Adrenal gland (tissue), 12 donors: ENCODE measurements around the gene WWP2. TPM values are rescaled to one million over a fixed set of nuclear protein-coding genes. Genes with fewer than 3 reads are reported as not detected.

Source experiments
- DNase-seq, 7 donors: peaks; one replicate each; pipeline ENCODE4 v3.0.0-alpha.2; 2019 to 2020
- H3K27ac ChIP-seq, 5 donors: fragments of 200-600 bp; sonication (generic) in 4 of 5; 1 replicate in 3 of 5; 2 replicates in 2 of 5; pipeline versions ENCODE4 v1.5.1 to v1.8.0; 2016 to 2020; ENCODE audit warnings: mild to moderate bottlenecking in 1 of 5
- H3K27me3 ChIP-seq: fragments of 200-600 bp; 2 replicates; pipeline ENCODE4 v1.8.0; 2021
- H3K36me3 ChIP-seq, 2 donors: fragments of 200-600 bp; replicated peaks in 1 of 2; 1 replicate in 1 of 2; 2 replicates in 1 of 2; pipeline versions ENCODE4 v1.5.1 to v1.8.0; 2018 to 2022
- H3K4me1 ChIP-seq, 2 donors: fragments of 200-600 bp; replicated peaks in 1 of 2; 1 replicate in 1 of 2; 2 replicates in 1 of 2; pipeline versions ENCODE4 v1.5.1 to v1.8.0; 2018 to 2021
- H3K4me3 ChIP-seq, 4 donors: fragments of 200-600 bp; sonication (generic) in 3 of 4; one replicate each; pipeline ENCODE4 v1.5.1; 2016 to 2018
- H3K9me3 ChIP-seq, 3 donors: fragments of 200-600 bp; sonication (generic) in 1 of 3; replicated peaks in 1 of 3; 1 replicate in 2 of 3; 2 replicates in 1 of 3; pipeline versions ENCODE4 v1.5.1 to v1.8.0; 2016 to 2021
- CTCF ChIP-seq, 6 experiments: fragments of 450-650 bp in 4 of 6; fragments of 200-600 bp in 2 of 6; sonication (generic) in 1 of 6; IDR thresholded peaks; 1 replicate in 5 of 6; 2 replicates in 1 of 6; pipeline versions ENCODE4 v1.5.1 to v1.8.0; 2016 to 2021; ENCODE audit warnings: antibody characterized with exemption in 6 of 6, mild to moderate bottlenecking in 2 of 6, moderate library complexity in 1 of 6
- POLR2A ChIP-seq, 2 donors: fragments of 450-650 bp; IDR thresholded peaks; one replicate each; pipeline ENCODE4 v1.6.1; 2017; ENCODE audit warnings: antibody characterized with exemption in 2 of 2, mild to moderate bottlenecking in 2 of 2, moderate library complexity in 1 of 2
- WGBS, 4 donors: extraction: QIAGEN DNeasy Blood & Tissue Kit in 2 of 4; methylation state at CpG; one replicate each; pipeline versions ENCODE4 v1.1.5 to v1.1.7; 2013 to 2017; 5-methylcytosine and 5-hydroxymethylcytosine counted together
- intact Hi-C, 2 donors: fragments of 100-400 bp; cut with DNase I; formaldehyde crosslinking; loops; one replicate each; pipeline versions ENCODE4 v1.14.1 to v1.15.0; 2022 to 2023
- polyA plus RNA-seq, 3 donors: library from polyadenylated mRNA; stranded (reverse); fragments of 200-250 nt in 2 of 3; fragments of 350-450 nt in 1 of 3; fragmentation: Illumina TruSeq in 1 of 3; extraction: RNeasy Lipid Tissue Mini Kit (QIAGEN cat#74804) in 1 of 3; gene quantifications; one replicate each; pipeline ENCODE4 v1.2.3, GENCODE V29; 2013 to 2014
- total RNA-seq, 9 donors: library from RNA; depleted of rRNA in 4 of 9; stranded (reverse); fragments of >200 nt in 4 of 9; fragments of 120-200 nt in 1 of 9; fragmentation: NEBNext Ultra II Directional in 1 of 9; extraction: Animal tissue kit (Norgen Biotek cat#: 25700) in 1 of 9; gene quantifications; one replicate each; pipeline versions ENCODE4 v1.1.0 to v1.2.4, GENCODE V29; 2013 to 2023
- donor health status: healthy with polysubstance abuse.
- donor health status: Bipolar disorder and iron deficiency.
- donor health status: DM: yes; HTN: yes; CAD: no.
- donor health status: DM: no; HTN: no; CAD: no.
- donor health status: DM: no; HTN: no; CAD: no.
- donor health status: DM: yes; HTN: yes; CAD: no.

Gene WWP2
- total and polyA plus RNA-seq, 12 donors, result 28.3 to 99.8 (median 72.0) TPM

DNA sequence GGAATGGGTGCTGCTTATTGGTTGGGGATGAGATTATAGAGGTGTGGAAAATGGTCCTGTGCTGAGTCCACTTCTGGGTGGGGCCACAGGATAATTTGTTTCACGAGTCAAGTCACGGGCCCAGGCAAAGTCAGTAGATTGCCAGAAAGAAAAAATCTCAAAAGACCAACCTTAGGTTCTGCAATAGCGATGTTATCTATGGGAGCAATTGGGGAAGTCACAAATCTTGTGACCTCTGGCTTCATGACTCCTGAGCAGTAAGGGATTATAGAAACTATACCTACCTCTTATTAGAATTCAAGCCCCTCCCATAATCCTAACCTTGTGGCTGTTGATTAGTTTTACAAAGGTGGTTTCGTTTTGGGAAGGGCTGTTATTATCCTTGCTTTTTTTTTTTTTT is 31.4 kb downstream of the WWP2 start:
- no peak for DNase-seq
- intact Hi-C loops, result no loop called here
- H3K4me1 ChIP-seq, result peaks cover 4 to 8% of the 10 kb centered on the region in 2 donors
- peaks cover 0 to 13% of the 10 kb centered on the region in 2 donors for H3K36me3 ChIP-seq
- no peaks in the 10 kb centered on the region for H3K9me3 ChIP-seq
- H3K4me3 ChIP-seq, result no peak overlapping the region
- 87 to 90% (median 90%) methylated on average over 4 of the region's 4 CpGs for WGBS, 4 donors
- no peak overlapping the region for H3K27ac ChIP-seq
- TF ChIP-seq CTCF (IDR thresholded peaks at IDR 0.05) (no peak), POLR2A (IDR thresholded peaks at IDR 0.05) (no peak)
- H3K27me3 ChIP-seq, result no peaks in the 10 kb centered on the region

DNA sequence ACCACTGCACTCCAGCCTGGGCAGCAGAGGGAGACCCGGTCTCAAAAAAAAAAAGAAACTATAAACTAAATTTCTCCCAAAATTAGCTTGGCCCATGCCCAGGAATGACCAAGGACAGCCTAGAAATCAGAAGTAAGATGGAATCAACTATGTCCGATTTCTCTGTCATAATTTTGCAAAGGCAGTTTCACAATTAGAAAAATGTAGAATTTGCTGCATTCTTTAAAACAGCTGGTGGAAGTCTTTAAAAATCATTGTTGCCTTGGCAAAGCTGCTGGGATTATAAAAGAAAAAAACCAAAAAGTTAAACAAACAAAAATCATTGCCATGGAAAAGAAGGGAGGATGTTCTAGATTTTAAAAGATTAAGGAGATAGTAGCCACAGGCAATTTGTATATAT is 32.4 kb downstream of the WWP2 start:
- WGBS, 4 donors, result 27 to 47% (median 33%) methylated on average over 2 of the region's 2 CpGs
- Histone ChIP-seq H3K27ac (peak overlapping the region in 2 of 5 donors; percentile 20 to 30), H3K4me1 (peaks cover 4 to 8% of the 10 kb centered on the region in 2 donors), H3K9me3 (no peaks in the 10 kb centered on the region), H3K4me3 (no peak overlapping the region), H3K27me3 (no peaks in the 10 kb centered on the region), H3K36me3 (peaks cover 0 to 11% of the 10 kb centered on the region in 2 donors)
- DNase-seq, result peak in 1 of 7 donors; percentile 47
- no peak for TF ChIP-seq CTCF (IDR thresholded peaks at IDR 0.05)
- no peak for TF ChIP-seq POLR2A (IDR thresholded peaks at IDR 0.05)
- intact Hi-C loops, result no loop called here

GRCh38 chr16:69796285-69797118 is 34.4 kb downstream of the WWP2 start:
- 46 to 50% (median 48%) methylated on average over 19 of the region's 19 CpGs for WGBS, 4 donors
- peaks cover 4 to 8% of the 10 kb centered on the region in 2 donors for H3K4me1 ChIP-seq
- peak overlapping the region in 1 of 4 donors; percentile 13 for H3K4me3 ChIP-seq
- intact Hi-C loops, result loop anchor here (5.0 kb wide), 2 partner anchors 131 to 136 kb away; no protein-coding TSS in a partner anchor
- no peaks in the 10 kb centered on the region for H3K9me3 ChIP-seq
- H3K36me3 ChIP-seq, result peaks cover 0 to 9% of the 10 kb centered on the region in 2 donors
- H3K27ac ChIP-seq, result no peak overlapping the region
- TF ChIP-seq CTCF (IDR thresholded peaks at IDR 0.05) (peak; percentile 89 to 95 (median 94)), POLR2A (IDR thresholded peaks at IDR 0.05) (no peak)
- DNase-seq, result peak in 6 of 7 donors; percentile 40 to 71 (median 56)
- H3K27me3 ChIP-seq, result no peaks in the 10 kb centered on the region

DNA sequence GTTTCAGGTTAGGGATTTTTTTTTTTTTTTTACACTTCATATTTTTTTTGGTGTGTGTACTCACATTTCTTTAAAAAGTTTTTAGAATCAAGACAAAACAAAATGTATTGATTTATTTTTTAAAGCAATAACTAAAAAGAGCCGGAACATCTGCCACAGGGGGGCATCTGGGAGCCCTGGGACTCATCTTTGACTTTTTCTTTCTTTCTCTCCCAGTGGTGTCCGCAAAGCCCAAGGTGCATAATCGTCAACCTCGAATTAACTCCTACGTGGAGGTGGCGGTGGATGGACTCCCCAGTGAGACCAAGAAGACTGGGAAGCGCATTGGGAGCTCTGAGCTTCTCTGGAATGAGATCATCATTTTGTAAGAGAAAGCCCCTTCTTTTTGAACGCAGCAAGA is 36.3 kb downstream of the WWP2 start:
- Histone ChIP-seq H3K27ac (no peak overlapping the region), H3K4me1 (peaks cover 4 to 8% of the 10 kb centered on the region in 2 donors), H3K36me3 (peaks cover 0 to 21% of the 10 kb centered on the region in 2 donors), H3K4me3 (peak overlapping the region in 1 of 4 donors; percentile 32), H3K9me3 (no peaks in the 10 kb centered on the region), H3K27me3 (no peaks in the 10 kb centered on the region)
- intact Hi-C loops, result loop anchor here (5.0 kb wide), 2 partner anchors 129 to 134 kb away; no protein-coding TSS in a partner anchor
- WGBS, 4 donors, result 37 to 58% (median 53%) methylated on average over 8 of the region's 8 CpGs
- peak in 5 of 6 experiments; percentile 11 to 58 (median 45) for TF ChIP-seq CTCF (IDR thresholded peaks at IDR 0.05)
- TF ChIP-seq POLR2A (IDR thresholded peaks at IDR 0.05), result no peak
- peak in 6 of 7 donors; percentile 32 to 71 (median 39) for DNase-seq
